Thyroid gland (tissue), 4 donors: ENCODE data around the gene BCL2L1. TPM values are rescaled to one million over a fixed set of nuclear protein-coding genes. Genes with fewer than 3 reads are reported as not detected.

Source experiments
- DNase-seq, 2 donors: peaks; one replicate each; pipeline ENCODE4 v3.0.0-alpha.2; 2019
- H3K27ac ChIP-seq, 3 donors: fragments of 200-600 bp; sonication (generic); 1 replicate in 2 of 3; 2 replicates in 1 of 3; pipeline ENCODE4 v1.5.1; 2016 to 2019; ENCODE audit warnings: mild to moderate bottlenecking in 1 of 3, moderate library complexity in 1 of 3
- H3K27me3 ChIP-seq: fragments of 200-600 bp; sonication (generic); one replicate; pipeline ENCODE4 v1.5.1; 2019
- H3K36me3 ChIP-seq, 2 donors: fragments of 200-600 bp; sonication (generic); one replicate each; pipeline ENCODE4 v1.5.1; 2016 to 2019
- H3K4me1 ChIP-seq, 2 donors: fragments of 200-600 bp; sonication (generic); one replicate each; pipeline ENCODE4 v1.5.1; 2017 to 2019
- H3K4me3 ChIP-seq, 3 donors: fragments of 200-600 bp; sonication (generic); replicated peaks in 1 of 3; 1 replicate in 2 of 3; 2 replicates in 1 of 3; pipeline ENCODE4 v1.5.1; 2016; ENCODE audit warnings: mild to moderate bottlenecking in 1 of 3
- H3K9me3 ChIP-seq: fragments of 200-600 bp; sonication (generic); one replicate; pipeline ENCODE4 v1.5.1; 2017
- CTCF ChIP-seq, 6 experiments: fragments of 200-600 bp in 3 of 6; fragments of 450-650 bp in 3 of 6; sonication (generic) in 3 of 6; IDR thresholded peaks; one replicate each; pipeline ENCODE4 v1.5.1; 2016 to 2019; ENCODE audit warnings: antibody characterized with exemption in 6 of 6, mild to moderate bottlenecking in 2 of 6, inconsistent platforms in 1 of 6, moderate library complexity in 1 of 6
- POLR2A ChIP-seq, 2 donors: fragments of 450-650 bp; IDR thresholded peaks; one replicate each; pipeline ENCODE4 v1.6.1; 2017; ENCODE audit warnings: antibody characterized with exemption in 2 of 2, mild to moderate bottlenecking in 2 of 2, moderate library complexity in 1 of 2
- WGBS, 2 donors: methylation state at CpG; one replicate each; pipeline ENCODE4 v1.1.5; 2017; 5-methylcytosine and 5-hydroxymethylcytosine counted together
- intact Hi-C: fragments of 100-400 bp; cut with DNase I; formaldehyde crosslinking; loops from one replicate; pipeline ENCODE4 v1.15.1; 2023
- total RNA-seq, 4 donors: library from RNA; depleted of rRNA; stranded (reverse); fragments of >200 nt; gene quantifications; one replicate each; pipeline ENCODE4 v1.2.3, GENCODE V29; 2016

BCL2L1 gene
- total RNA-seq, 4 donors from 2014 or later, result 110 to 154 (median 125) TPM

- 68 to 78% methylated on average over 11 of the region's 11 CpGs for WGBS, 2 donors
- Histone ChIP-seq H3K27me3 (no peaks in the 10 kb centered on the region), H3K9me3 (no peaks in the 10 kb centered on the region), H3K27ac (peak overlapping the region; percentile 79 to 90 (median 80)), H3K4me3 (no peak overlapping the region), H3K4me1 (peaks cover 73 to 92% of the 10 kb centered on the region in 2 donors), H3K36me3 (no peaks in the 10 kb centered on the region)
- no peak for DNase-seq
- intact Hi-C loops, result no loop called here
- TF ChIP-seq POLR2A (IDR thresholded peaks at IDR 0.05) (no peak), CTCF (IDR thresholded peaks at IDR 0.05) (no peak)
Observed at GRCh38 chr20:31675828-31676608, 46.6 kb downstream of the BCL2L1 start.

GRCh38 chr20:31674895-31675827 lies 47.5 kb downstream of the BCL2L1 start:
- no peak for TF ChIP-seq POLR2A (IDR thresholded peaks at IDR 0.05)
- TF ChIP-seq CTCF (IDR thresholded peaks at IDR 0.05), result no peak
- intact Hi-C loops, result no loop called here

DNA sequence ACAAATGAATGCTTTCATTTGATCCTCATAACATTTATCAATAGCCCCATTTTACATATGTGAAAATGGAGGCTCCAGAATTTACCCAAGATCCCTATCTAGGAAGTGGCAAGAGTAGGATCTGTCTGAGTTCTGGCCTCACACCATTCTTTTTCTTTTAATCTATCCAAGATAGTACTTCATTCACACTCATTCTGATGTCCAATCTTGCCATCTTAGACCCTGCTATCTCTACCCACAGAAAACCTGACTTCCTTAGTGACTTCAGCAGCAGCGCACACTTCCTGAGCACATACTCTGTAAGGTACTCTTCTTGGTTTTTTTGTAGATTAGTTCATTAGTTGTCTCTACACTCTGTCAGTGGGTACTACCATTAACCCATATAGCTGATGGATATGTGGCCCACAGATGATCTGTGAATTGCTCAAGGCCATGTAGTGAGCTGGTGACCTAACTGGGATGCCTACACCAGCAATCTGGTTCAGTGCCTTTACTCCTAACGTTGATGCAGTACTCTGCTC lies 48.7 kb downstream of the BCL2L1 start:
- H3K4me1 ChIP-seq, result peaks cover 82 to 99% of the 10 kb centered on the region in 2 donors
- H3K9me3 ChIP-seq, result no peaks in the 10 kb centered on the region
- intact Hi-C loops, result no loop called here
- H3K4me3 ChIP-seq, result no peak overlapping the region
- TF ChIP-seq POLR2A (IDR thresholded peaks at IDR 0.05) (no peak), CTCF (IDR thresholded peaks at IDR 0.05) (no peak)
- no peaks in the 10 kb centered on the region for H3K36me3 ChIP-seq
- H3K27ac ChIP-seq, result peak overlapping the region; percentile 79 to 90 (median 80)
- no peak for DNase-seq
- WGBS, 2 donors, result 55 to 69% methylated on average over 2 of the region's 2 CpGs
- H3K27me3 ChIP-seq, result no peaks in the 10 kb centered on the region

More at GRCh38 chr20:31674895-31675827, 47.5 kb downstream of the BCL2L1 start:
- Histone ChIP-seq H3K36me3 (no peaks in the 10 kb centered on the region), H3K4me1 (peaks cover 79 to 96% of the 10 kb centered on the region in 2 donors), H3K27me3 (no peaks in the 10 kb centered on the region), H3K27ac (peak overlapping the region; percentile 79 to 90 (median 80)), H3K9me3 (no peaks in the 10 kb centered on the region), H3K4me3 (no peak overlapping the region)
- peak; percentile 68 to 75 for DNase-seq
- 44 to 47% methylated on average over 10 of the region's 10 CpGs for WGBS, 2 donors

DNA sequence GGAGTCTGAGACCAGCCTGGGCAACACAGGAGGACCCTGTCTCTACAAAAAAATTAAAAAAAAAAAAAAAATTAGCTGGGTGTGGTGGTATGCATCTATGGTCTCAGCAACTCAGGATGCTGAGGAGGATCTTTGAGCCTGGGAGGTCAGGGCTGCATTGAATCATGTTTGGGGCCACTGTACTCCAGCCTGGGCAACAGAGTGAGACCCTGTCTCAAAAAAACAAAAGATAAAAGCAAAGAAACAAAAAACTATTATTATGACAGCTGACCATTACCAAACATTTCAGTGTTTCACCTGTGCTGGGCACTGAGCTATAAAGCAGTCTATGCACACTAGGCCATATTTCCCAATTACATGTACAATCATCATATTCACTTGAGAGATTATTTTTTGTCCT lies 49.2 kb downstream of the BCL2L1 start:
- intact Hi-C loops, result no loop called here

More for the DNA sequence above, 49.2 kb downstream of the BCL2L1 start:
- Histone ChIP-seq H3K4me3 (no peak overlapping the region), H3K9me3 (no peaks in the 10 kb centered on the region), H3K36me3 (no peaks in the 10 kb centered on the region), H3K4me1 (peaks cover 82 to 99% of the 10 kb centered on the region in 2 donors), H3K27ac (peak overlapping the region; percentile 79 to 90 (median 80)), H3K27me3 (no peaks in the 10 kb centered on the region)
- no peak for DNase-seq
- no peak for TF ChIP-seq CTCF (IDR thresholded peaks at IDR 0.05)
- TF ChIP-seq POLR2A (IDR thresholded peaks at IDR 0.05), result no peak
